Endometrial microvascular endothelial cells (primary cell): Measurements from ENCODE around the gene ZSCAN31. TPM values are rescaled to one million over a fixed set of nuclear protein-coding genes. Genes with fewer than 3 reads are reported as not detected.
"Not testable (repeated sequence)": the region's sequence is repeated elsewhere in the genome, so short reads cannot be mapped to it uniquely, and the experiment has no call there.

Experiments used
- in situ Hi-C: cut with HindIII; loops from 2 replicates; pipeline ENCODE4 v1.10.0; 2017; ENCODE audit warnings: low sequenced_read_pairs, low pct_unique_long_range_greater_than_20kb; ENCODE audit errors: inconsistent ontology term
- total RNA-seq: library from RNA; depleted of rRNA; stranded (reverse); fragments of >200 nt; gene quantifications from one replicate; pipeline ENCODE4 v1.2.3, GENCODE V29; 2015; ENCODE audit errors: inconsistent ontology term

Gene ZSCAN31
- total RNA-seq, 1 donor from 2014 or later = 16.5 TPM

DNA sequence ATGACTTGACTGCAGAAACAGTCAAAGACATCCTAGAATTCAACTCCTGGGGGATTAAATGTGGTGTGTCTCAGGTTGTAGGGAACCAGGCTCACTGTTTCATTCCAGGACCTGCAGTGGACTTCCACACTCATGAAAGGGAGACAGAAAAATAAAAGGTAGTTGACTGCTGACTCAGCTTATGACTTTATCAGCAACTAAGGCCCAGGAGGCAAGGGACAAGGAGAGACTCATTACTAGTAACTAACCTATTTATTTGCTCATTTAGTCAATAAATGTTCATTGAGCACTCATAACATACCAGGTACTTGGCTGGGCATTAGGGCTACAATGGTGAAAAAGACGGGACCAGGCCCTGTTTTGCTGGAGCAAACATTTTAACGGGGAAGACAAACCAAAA is 2.9 kb downstream of the ZSCAN31 start:
- in situ Hi-C loops = no loop called here

- in situ Hi-C loops = no loop called here
Measured at GRCh38 chr6:28330041-28330440, 5.9 kb downstream of the ZSCAN31 start.

- in situ Hi-C loops = no loop called here
Measured at GRCh38 chr6:28326371-28326948, 9.5 kb downstream of the ZSCAN31 start.

DNA sequence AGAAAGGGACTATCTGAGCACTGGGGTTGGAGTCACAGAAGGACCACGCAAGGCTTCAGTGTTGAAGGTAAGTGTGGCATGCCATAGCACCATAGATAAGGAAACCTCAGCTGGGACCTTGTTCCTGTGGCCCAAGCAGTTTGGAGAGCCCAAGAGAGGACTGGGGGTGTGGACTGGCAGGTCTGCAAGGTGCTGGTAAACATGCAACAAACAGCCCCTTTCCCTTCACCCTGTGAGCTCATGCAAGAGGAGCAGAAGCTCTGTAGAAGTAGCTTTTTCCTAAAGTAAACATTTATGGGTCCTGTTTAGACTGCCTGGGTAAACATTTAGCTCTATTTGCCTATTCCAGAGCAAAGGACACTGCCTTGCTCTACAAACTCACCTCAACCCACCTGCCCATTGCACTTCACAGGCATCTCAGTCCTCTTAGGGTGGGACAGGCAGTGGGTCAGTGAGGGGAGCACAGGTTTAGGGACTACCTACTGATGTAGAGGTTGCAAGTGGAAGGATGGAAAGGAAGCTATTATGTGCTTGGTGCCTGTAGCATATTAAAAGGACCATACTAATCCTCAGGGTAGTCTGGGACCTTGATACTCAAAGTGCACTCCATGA is 12.0 kb downstream of the ZSCAN31 start:
- in situ Hi-C loops = no loop called here

- in situ Hi-C loops = no loop called here
Measured at GRCh38 chr6:28322661-28323060, 13.3 kb downstream of the ZSCAN31 start.

DNA sequence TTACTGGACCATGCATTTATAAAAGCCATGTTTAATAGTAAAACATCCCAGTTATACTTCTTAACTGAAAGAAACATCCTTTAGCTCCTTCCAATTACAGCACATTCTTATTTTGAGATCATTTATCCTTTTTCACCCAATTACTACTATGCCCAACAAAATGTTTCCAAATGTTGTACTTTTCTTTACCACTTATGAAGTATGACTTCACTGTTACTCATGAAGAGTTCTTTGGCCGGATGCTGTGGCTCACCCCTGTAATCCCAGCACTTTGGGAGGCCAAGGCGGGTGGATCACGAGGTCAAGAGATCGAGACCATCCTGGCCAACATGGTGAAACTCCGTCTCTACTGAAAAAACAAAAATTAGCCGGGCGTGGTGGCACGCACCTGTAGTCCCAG is 18.1 kb downstream of the ZSCAN31 start:
- in situ Hi-C loops = not testable (repeated sequence)

DNA sequence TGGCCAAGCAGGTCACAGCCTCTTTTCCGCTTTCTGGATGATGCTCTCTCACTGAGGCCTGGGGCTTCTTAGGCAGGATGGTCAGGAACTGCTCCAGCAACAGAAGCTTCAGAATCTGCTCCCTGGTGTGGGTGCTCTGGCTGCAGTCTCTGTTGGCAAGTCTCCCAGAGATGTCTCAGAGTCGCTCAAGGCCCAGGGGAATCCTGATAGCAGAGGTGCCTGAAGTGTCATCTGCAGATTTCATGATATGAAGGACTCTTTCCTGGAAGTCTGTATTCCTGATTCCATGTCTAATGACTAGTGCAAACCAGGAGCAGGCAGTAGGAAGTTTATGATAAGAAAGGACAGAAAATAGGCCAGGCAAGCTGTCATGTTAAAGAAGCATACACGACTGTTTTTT is 20.3 kb downstream of the ZSCAN31 start:
- in situ Hi-C loops = no loop called here

- in situ Hi-C loops = no loop called here
Measured at GRCh38 chr6:28312939-28313338, 23.0 kb downstream of the ZSCAN31 start.

DNA sequence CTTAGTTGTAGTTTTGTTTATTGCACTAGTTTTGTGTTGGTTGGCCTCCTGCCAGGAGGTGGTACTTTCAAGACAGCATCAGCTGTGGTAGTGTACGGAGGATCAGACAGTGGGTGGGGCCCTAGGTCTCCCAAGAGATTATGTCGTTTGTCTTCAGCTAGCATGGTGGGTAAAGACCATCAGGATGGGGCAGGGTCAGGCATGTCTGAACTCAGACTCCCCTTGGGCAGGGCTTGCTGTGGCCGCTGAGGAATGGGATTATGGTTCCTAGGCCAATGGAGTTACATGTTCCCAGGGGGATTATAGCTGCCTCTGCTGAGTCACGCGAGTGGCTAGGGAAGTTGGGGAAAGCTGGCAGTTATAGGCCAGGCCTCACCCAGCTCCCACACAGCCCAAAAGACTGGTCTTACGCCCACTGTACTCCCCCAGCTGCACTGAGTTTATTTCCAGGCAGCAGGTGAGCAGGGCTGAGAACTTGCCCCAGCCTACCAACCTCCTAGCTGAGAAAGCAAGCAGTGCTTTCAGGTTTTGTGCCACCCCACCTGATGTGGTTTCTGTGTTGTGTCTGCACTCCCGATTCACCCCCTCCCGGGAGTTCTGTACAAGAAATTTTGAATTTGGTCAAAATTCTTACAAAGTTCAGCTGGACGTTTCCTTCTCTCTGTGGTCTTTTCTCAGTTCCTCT is 24.7 kb downstream of the ZSCAN31 start:
- in situ Hi-C loops = no loop called here

GRCh38 chr6:28306363-28306762 is 29.6 kb downstream of the ZSCAN31 start:
- in situ Hi-C loops = not testable (repeated sequence)

DNA sequence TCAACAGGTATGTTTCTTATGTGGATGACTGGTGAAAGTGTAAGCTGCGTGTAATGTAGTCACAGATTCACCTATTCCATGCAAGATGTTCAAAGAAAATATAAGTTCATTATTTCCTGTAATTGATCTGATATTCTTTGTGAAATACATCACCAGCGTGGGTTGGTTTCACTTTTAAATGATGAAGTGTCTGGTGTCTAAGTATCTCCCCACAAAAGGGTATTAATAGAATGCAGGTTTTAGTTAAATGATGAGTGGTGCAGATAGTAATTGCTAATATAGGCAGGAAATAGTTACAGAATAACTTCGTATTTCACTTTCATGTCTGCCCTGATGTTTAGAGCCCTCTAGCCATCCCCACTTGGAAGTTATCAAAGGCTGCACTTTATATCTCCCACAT is 32.4 kb downstream of the ZSCAN31 start:
- in situ Hi-C loops = no loop called here

DNA sequence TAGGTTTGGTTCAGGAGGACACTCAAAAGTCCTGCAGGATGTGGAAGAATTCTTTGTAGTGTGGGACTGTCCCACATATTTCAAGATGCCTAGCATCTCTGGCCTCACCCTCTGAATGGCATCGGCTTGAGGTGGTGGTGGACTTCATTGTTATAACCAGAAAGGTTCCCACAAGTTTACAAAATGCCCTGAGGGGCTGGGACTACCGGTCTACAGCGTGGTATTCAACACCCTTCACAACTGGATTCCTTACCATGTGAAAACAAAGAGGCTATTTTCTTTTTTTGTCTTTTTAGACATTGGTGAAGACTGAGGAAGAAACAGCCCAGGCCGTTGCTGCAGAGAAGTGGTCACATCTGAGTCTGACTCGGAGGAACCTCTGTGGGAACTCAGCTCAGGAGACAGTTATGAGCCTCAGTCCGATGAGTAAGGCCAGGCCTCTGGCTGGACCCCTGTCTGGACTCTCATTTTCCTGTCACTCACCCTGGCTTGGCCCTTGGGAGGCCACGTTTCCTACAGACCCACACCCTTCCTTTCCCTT is 39.4 kb downstream of the ZSCAN31 start:
- in situ Hi-C loops = no loop called here

- in situ Hi-C loops = no loop called here
Measured at GRCh38 chr6:28295326-28295725, 40.6 kb downstream of the ZSCAN31 start.

GRCh38 chr6:28291573-28291972 is 44.4 kb downstream of the ZSCAN31 start:
- in situ Hi-C loops = no loop called here

DNA sequence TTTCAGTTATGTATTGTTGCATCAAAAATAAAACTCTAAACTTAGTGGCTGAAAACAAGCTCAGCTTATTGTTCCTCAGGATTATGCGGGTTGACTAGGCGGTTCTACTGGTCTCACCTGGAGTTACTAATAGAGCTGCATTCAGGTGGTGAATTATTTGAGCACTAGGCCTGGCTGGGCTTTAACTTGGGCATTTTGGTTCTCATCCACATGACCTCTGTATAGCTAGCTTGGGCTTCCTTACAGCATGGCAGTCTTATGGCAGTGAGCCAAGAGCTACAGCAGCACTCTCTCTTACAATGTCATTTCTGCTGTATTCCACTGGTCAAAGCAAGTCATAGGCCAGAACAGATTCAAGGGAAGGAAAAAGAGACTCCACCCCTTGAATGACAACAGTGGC is 53.0 kb downstream of the ZSCAN31 start:
- in situ Hi-C loops = no loop called here

DNA sequence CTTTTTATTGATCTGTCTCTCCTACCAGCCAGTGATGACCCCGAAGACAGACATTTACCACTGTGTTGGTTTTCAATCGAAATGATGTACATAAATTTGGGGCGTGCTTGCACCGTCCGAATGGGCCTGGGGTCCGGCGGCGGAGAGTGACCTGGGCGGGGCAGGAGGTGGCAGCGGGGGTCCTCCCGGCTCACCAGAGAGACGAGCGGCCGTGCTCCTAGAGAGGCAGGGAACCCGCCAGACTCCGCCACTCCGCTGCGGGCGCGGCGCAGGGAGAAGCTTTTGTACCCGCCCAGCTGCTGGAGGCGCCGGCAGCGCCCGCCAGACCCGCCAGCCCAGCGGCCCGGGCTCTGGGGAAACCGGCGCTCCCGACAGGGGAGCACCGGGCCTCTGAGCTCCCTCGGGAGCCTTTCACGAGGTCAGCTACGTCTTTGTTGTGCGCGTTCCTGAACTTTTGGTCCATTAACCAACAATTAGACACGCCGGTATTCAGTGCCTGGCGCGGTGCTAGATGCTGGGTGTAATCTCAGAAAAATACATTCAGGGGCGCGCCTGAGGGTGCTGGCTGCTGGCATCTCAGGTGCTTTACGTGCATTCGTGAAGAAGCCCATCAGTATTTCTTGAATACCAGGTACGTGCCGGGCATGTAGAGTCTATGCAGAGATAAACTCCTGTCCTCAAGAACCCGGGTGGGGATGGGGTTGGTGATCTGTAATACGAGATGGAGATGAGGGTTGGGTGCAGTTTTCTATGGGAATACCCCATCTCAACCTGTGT is 54.5 kb downstream of the ZSCAN31 start, which contains the start of gene PGBD1:
Gene PGBD1 (plus strand): TSS at position 285 of the 777 bp plus-strand sequence. CDS start 2,242 bp downstream, outside the sequence.
- in situ Hi-C loops = no loop called here

- in situ Hi-C loops = no loop called here
Measured at GRCh38 chr6:28280595-28281287, 55.2 kb downstream of the ZSCAN31 start.

DNA sequence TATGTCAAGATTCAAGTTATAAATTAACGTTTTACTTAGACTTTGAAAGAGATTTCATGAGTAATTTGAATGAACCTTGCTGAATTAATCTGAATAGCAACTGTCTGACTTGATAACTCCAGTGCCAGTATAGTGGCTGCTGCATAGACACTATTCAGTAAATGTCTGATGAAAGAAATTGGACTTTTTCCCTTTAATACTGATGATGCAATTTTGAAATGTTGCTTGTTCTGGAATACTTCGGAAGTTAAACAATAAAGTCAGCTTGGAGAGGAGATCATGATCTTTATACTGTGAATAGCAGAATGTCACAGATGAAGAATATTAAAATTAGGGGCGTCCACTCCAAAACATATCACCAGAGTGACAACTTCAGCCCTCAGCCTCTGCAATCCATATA is 58.2 kb downstream of the ZSCAN31 start:
- in situ Hi-C loops = no loop called here

GRCh38 chr6:28274888-28275287 is 61.1 kb downstream of the ZSCAN31 start:
- in situ Hi-C loops = no loop called here
